ENCODE results near the gene LRRC71.

GRCh38 chr1:156958247-156958714, 37.8 kb downstream of the LRRC71 start:
- TF ChIP-seq GATA2 (IDR thresholded peaks at IDR 0.05; ENCODE audit: low read depth, low read length) (no peak; the same call in 1 of the 2 replicates), GATA3 (IDR thresholded peaks at IDR 0.05; ENCODE audit: low read depth, low read length) (no peak)

Measured in SH-SY5Y (cell line).